Heart left ventricle (tissue), 13 donors: ENCODE data around the gene MRPL58.

Experiments used
- POLR2A ChIP-seq, 2 donors: fragments of 450-650 bp; IDR thresholded peaks; one replicate each; pipeline ENCODE4 v1.6.1; 2017; ENCODE audit warnings: antibody characterized with exemption in 2 of 2, mild to moderate bottlenecking in 2 of 2, moderate library complexity in 2 of 2
- TF ChIP-seq, protein P1 (sequence below), 12 donors: fragments of 200-600 bp; sonication (generic) in 4 of 12; IDR thresholded peaks; one replicate each; pipeline versions ENCODE4 v1.5.0 to v1.8.0; 2018 to 2022; ENCODE audit warnings: antibody characterized with exemption in 12 of 12, mild to moderate bottlenecking in 5 of 12
- donor health status: ischemic (EF 13 %, LVEDD 7.1; RV severe dilation, severe dysfunction).
- donor health status: DM: no; HTN: yes; CAD: no.
- donor health status: DM: no; HTN: no; CAD: no.
- donor health status: ischemic (EF 25% LVEDD 6.9; RV normal size, moderate dysfunction).
- donor health status: ischemic (EF 25% LVEDD 5.7; RV mildly dilated, moderate dysfunction).
- donor health status: ischemic (EF 35%, LVEDD 5.7; RV mildly dilated, moderate dysfunction).
- donor health status: nonischemic (EF 11% LVEDD 7.7; RV severe dilation, severe dysfunction).
- donor health status: DM: yes; HTN: yes; CAD: no.
- donor health status: PGD.
- donor health status: ischemic (EF 29% LVEDD 5.4; RV normal size, mild dysfunction).
- donor health status: nonischemic (EF 23%, LVEDD 6.1; RV moderate dilation, normal function).

DNA sequence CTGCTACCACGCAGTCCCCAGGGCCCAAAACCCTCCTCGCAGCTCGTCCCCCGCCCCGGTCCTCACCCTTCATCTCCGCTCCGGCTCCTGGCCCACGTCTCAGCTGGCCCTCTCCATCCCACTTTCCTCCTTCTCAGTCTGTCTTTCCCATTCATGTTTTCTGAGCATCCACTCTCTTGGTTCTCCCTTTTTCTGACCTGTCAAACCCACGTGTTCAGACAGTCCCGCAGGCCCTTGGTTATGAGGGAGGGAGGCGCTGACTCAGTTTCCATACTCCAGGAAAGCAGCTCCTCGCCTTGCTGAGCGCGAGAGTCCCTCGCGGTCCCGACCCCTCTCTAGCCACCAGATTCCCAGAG is 39.5 kb upstream of the MRPL58 start:
- TF ChIP-seq, protein P1, sequence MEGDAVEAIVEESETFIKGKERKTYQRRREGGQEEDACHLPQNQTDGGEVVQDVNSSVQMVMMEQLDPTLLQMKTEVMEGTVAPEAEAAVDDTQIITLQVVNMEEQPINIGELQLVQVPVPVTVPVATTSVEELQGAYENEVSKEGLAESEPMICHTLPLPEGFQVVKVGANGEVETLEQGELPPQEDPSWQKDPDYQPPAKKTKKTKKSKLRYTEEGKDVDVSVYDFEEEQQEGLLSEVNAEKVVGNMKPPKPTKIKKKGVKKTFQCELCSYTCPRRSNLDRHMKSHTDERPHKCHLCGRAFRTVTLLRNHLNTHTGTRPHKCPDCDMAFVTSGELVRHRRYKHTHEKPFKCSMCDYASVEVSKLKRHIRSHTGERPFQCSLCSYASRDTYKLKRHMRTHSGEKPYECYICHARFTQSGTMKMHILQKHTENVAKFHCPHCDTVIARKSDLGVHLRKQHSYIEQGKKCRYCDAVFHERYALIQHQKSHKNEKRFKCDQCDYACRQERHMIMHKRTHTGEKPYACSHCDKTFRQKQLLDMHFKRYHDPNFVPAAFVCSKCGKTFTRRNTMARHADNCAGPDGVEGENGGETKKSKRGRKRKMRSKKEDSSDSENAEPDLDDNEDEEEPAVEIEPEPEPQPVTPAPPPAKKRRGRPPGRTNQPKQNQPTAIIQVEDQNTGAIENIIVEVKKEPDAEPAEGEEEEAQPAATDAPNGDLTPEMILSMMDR (IDR thresholded peaks at IDR 0.05) = no peak
- no peak for TF ChIP-seq POLR2A (IDR thresholded peaks at IDR 0.05)
